NCI-H2029 (cell line): ENCODE measurements around the gene C1orf167.
"Not testable (repeated sequence)": the region's sequence is repeated elsewhere in the genome, so short reads cannot be mapped to it uniquely, and the experiment has no call there.

ENCODE experiments used
- DNase-seq: peaks from one replicate; lab custom pipeline; 2025; lab: John Stamatoyannopoulos, UW

Gene C1orf167

DNA sequence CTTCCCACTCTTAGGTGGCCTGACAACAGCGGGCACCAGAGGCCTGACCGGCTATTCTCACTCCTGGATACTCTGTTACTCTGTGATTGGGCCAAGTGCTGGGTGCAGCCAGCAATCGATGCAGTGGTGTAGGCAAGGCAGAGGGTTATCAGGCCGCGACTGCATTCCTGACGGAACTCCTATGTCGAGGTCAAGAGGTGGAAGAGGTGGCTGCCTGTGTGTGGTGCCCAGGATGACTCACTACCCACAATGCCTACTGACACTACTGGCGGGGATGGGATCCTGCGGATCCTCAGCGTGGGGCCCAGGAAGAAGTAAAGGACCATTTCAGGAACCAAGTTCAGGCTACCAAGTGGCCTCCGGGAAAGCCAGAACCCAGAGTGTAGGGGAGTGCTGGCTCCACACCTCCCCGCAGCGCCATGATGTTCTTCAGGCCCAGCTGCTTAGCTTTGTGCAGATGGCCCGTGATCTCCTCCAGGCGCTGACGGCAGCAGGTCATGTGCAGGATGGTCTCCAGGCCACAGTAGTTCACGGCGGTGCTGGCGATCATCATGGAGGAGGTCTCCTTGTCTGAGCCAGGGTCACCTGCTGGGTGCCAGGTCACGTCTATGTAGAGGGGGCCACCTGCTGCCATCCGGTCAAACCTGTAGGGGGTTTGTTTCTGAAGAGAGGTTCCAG lies 38.9 kb downstream of the C1orf167 start:
- DNase-seq: no peak

DNA sequence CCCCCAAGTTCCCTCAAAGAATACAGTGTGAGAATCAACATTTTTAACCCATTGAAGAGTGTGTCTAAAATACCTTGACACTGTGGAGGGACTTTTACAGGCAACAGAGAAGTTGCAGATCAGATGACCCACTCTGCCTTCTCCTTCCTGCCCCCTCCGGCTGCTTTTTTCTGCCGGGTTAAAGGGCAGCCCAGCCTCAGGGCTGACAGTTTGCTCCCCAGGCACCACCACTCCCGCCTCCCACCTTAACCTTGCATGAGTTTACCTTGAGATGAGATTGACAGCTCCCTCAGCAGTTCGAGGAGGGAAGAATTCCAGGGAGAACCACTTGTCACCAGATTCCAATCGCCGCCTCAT lies 40.6 kb downstream of the C1orf167 start:
- DNase-seq: no peak

DNA sequence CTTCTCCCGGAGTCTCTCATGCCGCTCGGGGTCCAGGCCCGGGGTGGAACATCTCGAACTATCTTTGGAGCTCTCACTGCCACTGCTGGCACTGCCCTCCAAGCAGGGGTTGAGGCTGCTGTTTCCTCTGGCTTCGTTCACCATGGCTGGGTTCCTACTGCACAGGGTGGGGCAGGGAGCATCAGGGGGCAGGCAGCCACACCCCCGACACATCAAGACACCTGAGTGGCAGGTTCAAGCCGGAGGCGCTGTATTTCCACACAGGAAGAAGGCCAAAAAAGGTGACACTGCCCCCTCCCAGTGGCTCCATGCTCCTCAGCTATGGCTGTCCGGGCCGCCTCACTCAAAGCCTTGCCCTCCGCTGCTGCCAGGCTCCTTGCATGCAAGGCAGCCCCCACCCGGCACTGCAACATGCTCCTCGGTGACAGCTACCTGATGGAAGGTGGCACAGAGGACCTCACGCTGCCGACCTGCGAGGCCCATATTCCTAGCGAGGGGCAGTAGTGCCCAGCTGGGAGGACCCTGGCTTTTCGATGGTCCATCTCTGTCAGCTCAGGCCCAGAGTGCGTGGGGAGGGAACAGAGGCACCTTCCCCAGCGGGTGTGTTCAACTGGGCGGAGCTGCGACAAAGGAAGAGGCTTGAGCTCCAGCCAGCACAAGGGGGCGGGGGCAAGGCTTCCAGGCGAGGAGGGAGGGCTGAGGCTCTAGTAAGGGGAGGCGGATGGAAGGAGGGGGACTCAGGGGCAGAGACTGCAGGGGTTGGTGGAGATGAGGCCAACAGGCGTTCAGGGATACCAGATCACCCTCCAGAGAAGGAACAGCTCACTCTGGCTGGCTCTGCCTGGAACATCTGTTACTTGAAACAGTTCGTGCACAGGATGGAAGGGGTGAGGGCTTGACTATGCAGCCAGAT lies 41.2 kb downstream of the C1orf167 start:
- peak; percentile 53 for DNase-seq

DNA sequence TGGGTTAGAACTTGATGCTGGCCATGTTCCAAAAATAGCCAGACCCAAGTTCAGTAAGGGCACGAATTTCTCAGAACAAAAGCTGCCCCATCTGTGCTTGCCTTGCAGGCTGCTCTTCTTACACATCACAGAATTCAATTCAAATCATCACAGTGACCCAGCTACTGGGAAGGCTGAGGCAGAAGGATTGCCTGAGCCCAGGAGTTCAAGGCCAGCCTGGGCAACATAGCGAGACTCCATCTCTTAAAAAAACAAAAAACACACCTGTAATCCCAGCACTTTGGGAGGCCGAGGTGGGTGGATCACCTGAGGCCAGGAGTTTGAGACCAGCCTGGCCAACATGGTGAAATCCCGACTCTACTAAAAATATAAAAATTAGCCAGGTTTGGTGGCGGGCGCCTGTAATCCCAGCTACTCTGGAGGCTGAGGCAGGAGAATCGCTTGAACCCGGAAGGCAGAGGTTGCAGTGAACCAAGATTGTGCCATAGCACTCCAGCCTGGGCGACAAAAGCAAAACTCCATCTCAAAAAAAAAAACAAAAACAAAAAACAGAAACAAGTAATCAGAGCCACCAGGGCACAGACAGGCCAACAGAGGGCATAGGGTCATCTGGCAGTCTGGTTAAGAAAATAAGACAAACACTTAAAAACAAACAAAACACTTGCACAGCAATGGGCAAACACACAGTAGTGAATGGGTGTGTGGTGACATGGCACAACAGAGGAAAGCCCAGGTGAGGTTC lies 42.1 kb downstream of the C1orf167 start:
- DNase-seq: not testable (repeated sequence)

DNA sequence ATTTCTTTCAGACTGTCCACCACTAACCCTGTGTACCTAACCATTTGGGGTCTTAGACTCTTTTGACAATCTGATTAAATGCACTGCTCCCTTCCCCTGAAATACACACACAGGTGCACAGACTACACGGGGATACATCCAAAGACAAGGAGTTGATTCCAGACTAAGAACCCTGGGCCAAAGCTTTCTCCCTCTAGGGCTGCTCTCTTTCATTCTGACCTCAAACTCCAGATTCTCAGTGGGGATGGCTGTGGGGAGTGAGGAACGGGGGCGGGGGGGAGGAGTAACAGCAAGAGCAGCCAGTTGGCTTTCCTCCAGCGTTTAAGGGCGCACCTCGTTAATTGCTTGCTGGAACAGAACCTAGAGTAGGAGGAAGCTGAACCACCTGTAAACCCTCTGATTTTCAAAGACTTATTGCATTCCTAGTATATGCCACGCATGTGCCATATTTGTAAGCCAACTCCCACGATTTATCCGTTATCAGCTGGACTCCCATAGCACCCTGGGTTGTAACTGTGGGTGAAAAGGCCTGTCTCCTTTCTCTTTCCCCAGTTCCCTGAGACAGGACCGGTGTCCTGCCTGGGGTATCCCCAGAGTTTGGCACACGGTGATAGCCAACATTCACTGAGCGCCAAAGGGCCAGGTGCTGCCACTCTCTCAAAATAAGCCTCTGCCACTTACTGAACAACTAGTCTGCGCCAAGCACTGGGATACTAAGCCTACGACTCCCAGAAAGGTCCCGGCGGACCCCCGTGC lies 42.9 kb downstream of the C1orf167 start:
- peak; percentile 33 for DNase-seq

DNA sequence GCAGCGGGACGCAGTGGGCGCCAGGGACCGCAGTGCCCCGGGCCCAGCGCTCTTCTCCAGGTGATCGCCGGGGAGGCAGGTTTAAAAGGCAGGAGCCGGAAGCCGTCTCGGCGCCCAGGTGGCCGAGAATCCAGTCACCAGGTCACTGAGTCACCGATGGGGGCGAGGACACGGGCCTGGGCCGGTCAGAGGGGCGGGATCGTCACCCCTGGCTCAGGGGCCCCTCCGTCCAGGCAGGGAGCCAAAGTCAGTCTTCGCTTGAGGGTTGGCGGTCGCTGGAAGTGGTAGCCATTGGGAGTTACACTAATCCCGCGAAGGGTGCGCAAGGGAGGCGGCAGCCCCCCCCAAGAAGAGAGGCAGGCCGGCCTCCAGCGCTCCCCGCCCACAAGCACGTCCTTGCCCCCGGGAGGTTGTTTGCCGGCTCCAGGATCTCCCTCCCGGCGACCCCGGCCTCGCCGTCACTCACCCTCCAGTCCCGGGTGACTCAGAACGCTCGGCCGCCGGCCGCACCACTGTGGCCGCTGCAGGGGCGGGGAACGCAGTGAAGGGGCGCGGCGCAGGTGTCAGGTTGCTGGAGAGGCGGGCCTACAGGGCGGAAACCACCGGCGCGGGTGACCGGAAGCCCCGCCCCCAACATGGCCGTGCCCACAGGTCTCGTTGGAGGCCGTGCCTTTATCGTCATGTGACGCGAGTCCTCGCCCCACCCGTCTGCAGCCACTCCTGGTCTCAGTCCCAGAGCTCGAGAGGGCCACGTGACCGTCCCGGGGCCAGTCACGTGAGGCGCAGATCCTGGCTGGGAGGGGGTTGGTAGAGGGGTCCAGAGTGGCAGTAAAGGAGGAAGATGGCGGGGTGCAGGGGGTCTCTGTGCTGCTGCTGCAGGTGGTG lies 43.7 kb downstream of the C1orf167 start, which contains the start of the genes CLCN6 and MTHFR:
Gene CLCN6, plus strand, starts transcription at position 770 of the 885 bp plus-strand sequence. Its CDS starts 72 bp downstream, at position 842.
Gene MTHFR, minus strand, starts transcription at position 543 of the 885 bp plus-strand sequence. CDS start 2,848 bp downstream, outside the sequence.
- DNase-seq: peak; percentile 98

DNA sequence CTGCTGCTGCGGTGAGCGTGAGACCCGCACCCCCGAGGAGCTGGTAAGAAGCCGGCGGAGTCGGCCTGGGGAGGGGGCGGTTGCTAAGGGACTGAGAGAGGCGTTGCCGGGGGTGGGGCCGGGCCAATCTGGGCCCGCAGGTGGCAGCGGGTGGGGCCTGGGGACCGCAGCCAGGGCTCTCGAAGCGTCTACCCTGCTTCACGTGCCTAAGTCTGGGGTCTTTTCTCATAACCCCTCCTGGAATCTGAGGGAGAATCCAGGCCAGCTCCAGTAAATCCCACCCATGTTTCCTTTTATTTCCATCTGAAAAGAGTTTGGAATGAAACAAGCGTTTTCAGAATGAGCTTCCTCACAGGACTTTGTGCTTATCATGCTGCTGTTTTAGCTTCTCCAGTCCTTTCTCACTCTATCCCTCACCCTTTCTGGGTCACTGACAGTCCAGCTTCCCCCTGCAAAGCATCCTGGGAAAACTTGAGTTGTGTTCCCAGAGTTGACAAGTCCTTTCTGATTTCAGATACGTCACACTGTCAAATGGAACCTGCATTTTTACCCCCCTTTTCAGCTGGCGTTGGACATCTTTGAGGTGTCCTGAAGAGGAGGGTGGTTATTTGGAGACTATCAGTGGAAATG lies 44.4 kb downstream of the C1orf167 start:
- no peak for DNase-seq

DNA sequence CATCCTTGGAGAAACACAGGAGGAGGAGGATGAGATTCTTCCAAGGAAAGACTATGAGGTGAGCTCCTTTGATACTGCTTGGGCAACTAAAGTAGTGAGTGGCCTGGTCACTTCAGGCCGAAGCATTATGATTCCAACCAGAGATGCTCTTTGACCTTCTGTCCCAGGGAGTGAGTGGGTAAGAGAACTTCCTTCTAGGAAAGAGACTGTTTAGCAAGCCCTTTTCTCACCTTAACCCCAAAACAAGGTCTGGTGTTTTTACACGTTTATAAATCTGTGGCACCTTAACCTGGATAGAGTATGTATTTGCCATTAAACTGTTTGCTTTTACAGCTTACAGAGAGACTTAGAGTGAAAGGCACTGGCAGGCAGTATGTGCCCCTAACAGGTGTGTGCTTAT lies 45.1 kb downstream of the C1orf167 start:
- DNase-seq: no peak

DNA sequence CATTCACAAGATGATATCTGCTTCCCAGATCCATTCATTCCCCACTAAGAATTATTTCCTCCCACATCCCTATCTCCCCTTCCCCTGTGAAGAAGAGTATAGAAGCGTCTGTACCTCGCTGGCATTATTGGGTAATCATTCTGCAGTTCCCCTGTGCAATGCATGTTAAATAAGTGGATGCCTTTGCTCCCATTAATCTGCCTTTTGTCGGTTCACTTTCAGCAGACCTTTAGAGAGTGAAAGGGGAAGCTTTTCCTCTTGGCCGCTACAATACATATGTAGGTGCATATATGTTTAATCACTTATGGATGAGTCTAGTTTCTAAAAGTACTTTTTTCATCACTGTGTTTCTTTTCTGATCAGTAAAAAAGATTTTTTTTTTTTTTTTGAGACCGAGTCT lies 51.0 kb downstream of the C1orf167 start:
- DNase-seq: no peak

DNA sequence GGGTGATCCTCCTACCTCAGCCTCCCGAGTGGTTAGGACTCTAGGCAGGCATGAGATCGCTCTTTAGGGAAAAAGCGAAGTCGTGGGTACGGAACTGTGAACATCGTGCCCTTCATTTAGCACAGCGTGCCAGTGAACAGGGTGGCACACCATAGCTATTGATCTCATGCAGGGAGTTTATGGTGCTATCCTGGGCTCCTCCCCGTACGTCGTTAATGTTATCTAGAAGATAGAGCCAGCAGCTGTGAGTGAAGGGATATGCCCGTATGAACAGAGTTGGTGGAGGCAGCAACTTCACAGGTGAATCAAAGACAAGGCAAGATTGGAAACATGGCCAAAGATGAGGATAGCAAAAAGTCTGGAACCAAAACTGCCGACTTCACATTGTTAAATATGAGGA lies 55.2 kb downstream of the C1orf167 start:
- no peak for DNase-seq

DNA sequence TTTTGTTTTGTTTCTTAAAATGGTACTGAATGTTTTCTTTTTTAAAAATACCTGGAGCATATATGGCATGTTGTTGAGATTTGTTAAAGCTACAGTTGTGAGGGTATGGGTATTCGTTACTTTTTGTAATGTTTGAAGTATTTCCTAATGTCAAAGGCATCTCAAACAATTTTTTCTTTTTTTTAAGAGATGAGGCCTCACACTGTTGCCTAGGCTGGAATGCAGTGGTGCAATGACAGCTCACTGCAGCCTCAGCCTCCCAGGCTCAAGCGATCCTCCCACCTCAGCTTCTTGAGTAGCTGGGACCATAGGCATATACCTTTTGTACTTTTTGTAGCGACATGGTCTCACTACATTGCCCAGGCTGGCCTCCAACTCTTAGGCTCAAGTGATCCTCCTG lies 60.1 kb downstream of the C1orf167 start:
- DNase-seq: no peak

DNA sequence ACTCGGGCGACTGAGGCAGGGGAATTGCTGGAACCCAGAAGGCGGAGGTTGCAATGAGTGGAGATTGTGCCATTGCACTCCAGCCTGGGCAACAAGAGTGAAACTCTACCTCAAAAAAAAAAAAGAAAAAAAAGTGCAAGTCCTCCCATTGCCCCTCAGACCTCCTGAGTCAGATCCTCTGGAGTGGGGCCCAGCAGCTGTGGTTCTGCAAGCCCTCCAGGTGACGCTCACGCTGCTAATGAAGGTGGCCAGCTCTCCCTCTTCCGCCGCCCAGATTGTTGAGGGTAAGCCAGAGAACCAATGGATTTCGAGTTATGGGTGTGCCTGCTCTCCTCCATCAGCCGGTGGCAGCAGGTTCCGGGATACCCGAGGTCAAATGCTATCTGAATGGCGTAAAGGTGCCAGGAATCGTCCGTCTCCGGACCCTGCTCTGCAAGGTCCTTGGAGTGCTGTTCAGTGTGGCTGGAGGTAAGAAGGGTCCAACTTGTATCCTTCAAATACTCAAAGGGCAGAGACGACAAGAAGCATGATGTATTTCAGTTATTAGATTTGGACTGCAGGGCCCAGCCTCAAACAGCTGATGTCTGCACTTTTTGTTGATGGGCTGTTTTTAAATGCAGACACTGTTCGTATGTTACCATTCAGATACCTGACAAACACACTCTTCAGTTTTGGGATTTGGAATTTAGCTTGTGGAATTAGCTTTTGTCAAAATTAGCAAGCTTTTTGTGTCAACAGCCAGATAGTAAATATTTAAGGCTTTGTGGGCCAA lies 61.6 kb downstream of the C1orf167 start:
- no peak for DNase-seq

DNA sequence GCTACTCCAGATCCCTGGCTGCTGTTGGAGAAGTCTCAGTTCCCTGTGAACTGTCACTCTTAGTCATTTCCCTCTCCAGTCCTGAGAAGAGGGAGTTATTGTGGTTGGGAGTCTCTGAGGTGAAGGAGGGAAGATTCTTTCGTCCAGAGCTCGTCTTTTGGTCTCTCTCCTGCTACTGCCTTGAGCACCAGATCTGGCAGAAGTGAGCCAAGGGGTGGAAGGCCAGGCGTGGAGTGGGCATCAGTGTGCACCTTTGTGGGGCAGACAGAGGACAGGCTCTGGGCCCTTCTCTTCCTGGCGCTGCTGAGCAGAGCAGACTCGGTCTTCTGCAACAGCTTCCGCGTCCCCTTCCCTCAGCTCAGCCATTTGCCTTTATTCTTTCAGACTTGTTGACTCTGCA lies 63.1 kb downstream of the C1orf167 start:
- DNase-seq: no peak

DNA sequence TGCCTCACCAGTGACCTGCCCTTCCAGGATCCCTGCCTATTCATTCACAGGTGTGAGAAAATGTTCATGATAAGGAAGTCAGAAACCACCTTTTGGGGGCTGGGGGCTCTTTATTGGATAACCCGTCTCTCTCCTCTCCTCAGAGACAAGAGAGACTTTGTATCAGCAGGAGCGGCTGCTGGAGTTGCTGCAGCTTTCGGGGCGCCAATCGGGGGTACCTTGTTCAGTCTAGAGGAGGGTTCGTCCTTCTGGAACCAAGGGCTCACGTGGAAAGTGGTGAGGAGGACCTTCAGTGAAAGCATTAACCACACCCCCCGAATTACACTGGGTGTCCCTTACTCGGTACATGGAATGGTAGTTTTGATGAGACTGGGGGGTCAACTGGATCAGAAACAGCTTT lies 65.0 kb downstream of the C1orf167 start:
- no peak for DNase-seq

DNA sequence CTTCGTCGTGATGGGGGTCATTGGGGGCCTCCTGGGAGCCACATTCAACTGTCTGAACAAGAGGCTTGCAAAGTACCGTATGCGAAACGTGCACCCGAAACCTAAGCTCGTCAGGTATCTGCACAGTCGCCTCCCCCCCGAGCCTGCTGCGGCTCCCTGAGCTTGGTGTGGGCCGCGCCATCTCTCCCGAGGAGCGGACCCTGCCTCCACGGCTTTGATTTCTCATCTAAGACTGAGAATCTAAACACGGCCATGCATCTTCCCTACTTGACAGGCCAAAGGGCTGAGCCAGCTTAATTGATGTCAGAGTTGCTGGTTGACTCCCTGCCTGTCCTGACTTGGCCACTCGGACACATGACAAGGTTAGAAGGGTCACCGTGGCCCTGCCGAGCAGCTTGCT lies 66.5 kb downstream of the C1orf167 start:
- no peak for DNase-seq

DNA sequence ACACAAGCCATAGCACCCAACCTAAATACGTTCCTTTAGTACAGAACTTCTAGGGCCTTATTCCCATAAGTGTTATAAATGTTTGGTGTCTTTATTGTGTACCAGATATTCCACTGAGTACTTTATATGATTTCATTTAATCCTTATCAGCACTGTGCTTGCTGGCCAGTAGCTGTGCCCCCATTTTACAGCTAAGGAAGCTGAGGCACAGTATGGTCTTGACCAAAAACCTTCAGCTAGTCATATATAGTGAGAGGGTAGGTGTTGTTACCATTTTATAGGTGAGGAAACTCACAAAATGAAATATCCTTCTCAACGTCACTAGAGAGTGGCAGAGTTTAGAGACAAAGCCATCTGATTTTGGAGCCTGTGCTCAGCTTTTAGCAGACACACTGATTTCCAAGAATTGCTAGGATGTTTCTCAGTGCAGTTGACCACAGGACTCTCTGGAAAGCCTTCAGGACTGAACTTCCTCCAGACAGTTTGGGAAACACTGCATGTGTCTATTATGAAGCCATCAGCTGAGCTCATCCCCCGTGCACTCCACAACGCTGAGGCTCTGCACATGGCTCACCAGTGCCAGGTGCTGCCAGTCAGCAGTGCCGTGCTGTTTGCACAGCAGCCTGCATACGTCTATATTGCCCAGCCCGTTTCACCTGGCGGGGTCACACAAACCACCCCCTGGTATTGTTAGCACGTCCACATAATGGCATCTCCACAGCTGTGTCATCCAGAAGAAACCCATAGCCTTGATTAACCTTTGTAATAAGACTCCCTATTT lies 70.1 kb downstream of the C1orf167 start:
- DNase-seq: peak; percentile 74

DNA sequence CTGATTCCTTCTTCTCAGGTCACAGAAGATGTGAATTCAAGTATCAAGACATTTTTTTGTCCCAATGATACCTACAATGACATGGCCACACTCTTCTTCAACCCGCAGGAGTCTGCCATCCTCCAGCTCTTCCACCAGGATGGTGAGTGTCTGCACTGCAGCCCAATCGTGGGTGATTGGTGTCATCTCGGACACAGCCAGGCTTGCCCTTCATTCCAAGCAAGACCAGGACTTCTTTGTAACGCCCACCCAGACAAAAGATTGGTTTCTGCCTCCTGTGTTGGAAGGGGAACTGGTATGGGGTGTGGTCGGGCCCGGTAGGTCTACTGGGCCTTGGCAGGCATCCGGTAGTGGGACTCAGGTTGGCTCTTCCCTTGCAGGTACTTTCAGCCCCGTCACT lies 71.5 kb downstream of the C1orf167 start:
- no peak for DNase-seq

DNA sequence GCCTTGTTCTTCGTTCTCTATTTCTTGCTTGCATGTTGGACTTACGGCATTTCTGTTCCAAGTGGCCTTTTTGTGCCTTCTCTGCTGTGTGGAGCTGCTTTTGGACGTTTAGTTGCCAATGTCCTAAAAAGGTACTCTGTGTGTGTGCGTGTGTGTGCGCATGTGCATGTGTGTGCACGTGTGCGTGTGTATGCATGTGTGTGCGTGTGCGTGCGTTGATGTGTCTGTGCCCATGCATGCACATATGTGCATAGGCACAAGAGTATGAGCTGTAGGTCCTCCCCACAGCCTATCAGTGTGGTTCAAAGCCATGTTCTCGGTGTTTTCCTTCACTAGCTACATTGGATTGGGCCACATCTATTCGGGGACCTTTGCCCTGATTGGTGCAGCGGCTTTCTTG lies 71.9 kb downstream of the C1orf167 start:
- no peak for DNase-seq
